Loucy (cell line): ENCODE results near the gene MRPL38.

ENCODE experiments used
- H2AFZ ChIP-seq: fragments of 200-600 bp; sonication (generic); 2 replicates; pipeline ENCODE4 v1.6.0; 2016; ENCODE audit warnings: antibody characterized with exemption, mild to moderate bottlenecking, low read length, moderate library complexity
- H3F3A ChIP-seq: fragments of 200-600 bp; 2 replicates; pipeline ENCODE4 v1.6.0; 2016; ENCODE audit warnings: antibody characterized with exemption, low read depth, mild to moderate bottlenecking
- H3K27me3 ChIP-seq: fragments of 200-600 bp; sonication (generic); 2 replicates; pipeline ENCODE4 v1.6.1; 2014; ENCODE audit warnings: low read length, mild to moderate bottlenecking; ENCODE audit not compliant: insufficient read depth, poor library complexity, severe bottlenecking
- H3K36me3 ChIP-seq: fragments of 200-600 bp; sonication (generic); 2 replicates; pipeline ENCODE4 v1.6.1; 2016; ENCODE audit warnings: low read length; ENCODE audit not compliant: insufficient read depth
- H3K4me1 ChIP-seq: fragments of 200-600 bp; sonication (generic); 2 replicates; pipeline ENCODE4 v1.5.1; 2014; ENCODE audit warnings: low read length, mild to moderate bottlenecking; ENCODE audit not compliant: insufficient read depth, poor library complexity, severe bottlenecking
- H3K4me2 ChIP-seq: fragments of 200-600 bp; sonication (generic); 2 replicates; pipeline ENCODE4 v1.6.0; 2014; ENCODE audit warnings: antibody characterized with exemption, low read length, low read depth, mild to moderate bottlenecking; ENCODE audit not compliant: poor library complexity, severe bottlenecking
- H3K4me3 ChIP-seq: fragments of 200-600 bp; sonication (generic); 2 replicates; pipeline ENCODE4 v1.5.1; 2014; ENCODE audit warnings: low read length, mild to moderate bottlenecking, mixed read lengths; ENCODE audit not compliant: poor library complexity, severe bottlenecking
- H3K79me2 ChIP-seq: fragments of 200-600 bp; sonication (generic); 2 replicates; pipeline ENCODE4 v1.6.1; 2014; ENCODE audit warnings: low read length; ENCODE audit not compliant: insufficient read depth
- H3K9ac ChIP-seq: fragments of 200-600 bp; sonication (generic); 2 replicates; pipeline ENCODE4 v1.6.0; 2014; ENCODE audit warnings: mild to moderate bottlenecking, low read depth, low read length, moderate library complexity; ENCODE audit not compliant: poor library complexity, severe bottlenecking
- H3K9me2 ChIP-seq: fragments of 200-600 bp; sonication (generic); replicated peaks from 2 replicates; pipeline ENCODE4 v1.6.1; 2016; ENCODE audit warnings: low read depth, low read length, mixed read lengths
- H3K9me3 ChIP-seq: fragments of 200-600 bp; sonication (generic); 2 replicates; pipeline ENCODE4 v1.6.1; 2014; ENCODE audit warnings: mild to moderate bottlenecking, antibody characterized with exemption, low read length, low read depth; ENCODE audit not compliant: insufficient read depth
- H4K20me1 ChIP-seq: fragments of 200-600 bp; sonication (generic); 2 replicates; pipeline ENCODE4 v1.6.0; 2014; ENCODE audit warnings: antibody characterized with exemption, low read length, mild to moderate bottlenecking; ENCODE audit not compliant: insufficient read depth, poor library complexity, severe bottlenecking
- EZH2phosphoT487 ChIP-seq: fragments of 200-600 bp; IDR thresholded peaks from 2 replicates; pipeline ENCODE4 v1.6.1; 2018; ENCODE audit warnings: antibody characterized with exemption, mild to moderate bottlenecking, moderate library complexity, borderline replicate concordance
- TF ChIP-seq, protein P1 (sequence below): fragments of 200-600 bp; sonication (generic); conservative IDR thresholded peaks from 2 replicates; pipeline ENCODE4 v1.5.1; 2014; ENCODE audit warnings: mild to moderate bottlenecking, antibody characterized with exemption, low read length

The MRPL38 gene

DNA sequence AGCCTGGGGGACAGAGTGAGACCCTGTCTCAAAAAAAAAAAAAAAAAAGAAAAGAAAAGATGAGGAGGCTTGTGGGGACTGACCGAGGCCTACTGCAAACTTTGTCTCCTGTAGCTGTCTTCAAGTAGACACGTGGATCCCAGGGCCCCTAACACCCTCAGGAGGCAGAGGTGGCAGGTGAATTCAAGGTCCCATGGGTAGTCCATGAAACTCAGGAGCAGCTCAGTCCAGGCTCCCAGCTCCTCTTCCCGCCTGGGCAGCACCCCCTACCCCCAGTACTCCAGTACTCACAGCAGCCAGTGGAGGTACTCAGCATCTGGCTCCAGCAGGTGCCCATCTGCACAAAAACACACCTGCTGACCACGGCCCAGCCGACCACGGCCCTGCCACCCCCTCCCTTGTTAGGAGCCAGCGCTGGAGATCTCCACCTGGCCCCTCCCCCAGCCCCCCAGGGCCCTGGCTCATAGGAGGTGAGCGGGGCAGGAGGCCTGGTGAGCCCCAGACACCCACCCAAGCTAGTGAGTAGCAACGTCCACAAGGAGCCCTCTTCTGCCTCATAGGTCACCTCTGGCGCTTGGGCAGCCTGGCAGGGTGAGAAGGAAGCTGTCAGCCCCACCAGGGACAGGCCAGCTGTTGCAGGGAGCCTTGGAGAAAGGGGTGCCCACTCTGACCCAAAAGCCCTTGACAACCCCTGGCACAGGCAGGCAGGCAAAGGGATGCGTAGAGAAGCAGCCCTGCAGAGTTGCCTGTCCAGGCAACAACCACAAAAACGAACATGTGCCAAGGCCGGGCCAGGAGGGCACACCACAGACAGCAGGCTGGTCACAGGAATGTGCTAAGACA, 3.8 kb downstream of the MRPL38 start:
- no peak overlapping the region for H2AFZ ChIP-seq
- no peak overlapping the region for H3K9ac ChIP-seq
- H3K9me2 ChIP-seq: no peaks in the 10 kb centered on the region
- H4K20me1 ChIP-seq: peaks cover 6% of the 10 kb centered on the region
- H3K27me3 ChIP-seq: no peaks in the 10 kb centered on the region
- H3K4me1 ChIP-seq: peaks cover 25% of the 10 kb centered on the region
- no peak overlapping the region for H3K4me3 ChIP-seq
- no peaks in the 10 kb centered on the region for H3K9me3 ChIP-seq
- TF ChIP-seq, protein P1, sequence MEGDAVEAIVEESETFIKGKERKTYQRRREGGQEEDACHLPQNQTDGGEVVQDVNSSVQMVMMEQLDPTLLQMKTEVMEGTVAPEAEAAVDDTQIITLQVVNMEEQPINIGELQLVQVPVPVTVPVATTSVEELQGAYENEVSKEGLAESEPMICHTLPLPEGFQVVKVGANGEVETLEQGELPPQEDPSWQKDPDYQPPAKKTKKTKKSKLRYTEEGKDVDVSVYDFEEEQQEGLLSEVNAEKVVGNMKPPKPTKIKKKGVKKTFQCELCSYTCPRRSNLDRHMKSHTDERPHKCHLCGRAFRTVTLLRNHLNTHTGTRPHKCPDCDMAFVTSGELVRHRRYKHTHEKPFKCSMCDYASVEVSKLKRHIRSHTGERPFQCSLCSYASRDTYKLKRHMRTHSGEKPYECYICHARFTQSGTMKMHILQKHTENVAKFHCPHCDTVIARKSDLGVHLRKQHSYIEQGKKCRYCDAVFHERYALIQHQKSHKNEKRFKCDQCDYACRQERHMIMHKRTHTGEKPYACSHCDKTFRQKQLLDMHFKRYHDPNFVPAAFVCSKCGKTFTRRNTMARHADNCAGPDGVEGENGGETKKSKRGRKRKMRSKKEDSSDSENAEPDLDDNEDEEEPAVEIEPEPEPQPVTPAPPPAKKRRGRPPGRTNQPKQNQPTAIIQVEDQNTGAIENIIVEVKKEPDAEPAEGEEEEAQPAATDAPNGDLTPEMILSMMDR: no peak
- no peak for TF ChIP-seq EZH2phosphoT487
- no peak overlapping the region for H3K4me2 ChIP-seq
- peaks cover 28% of the 10 kb centered on the region; the same call in 1 of the 2 replicates for H3K36me3 ChIP-seq
- peaks cover 5% of the 10 kb centered on the region for H3F3A ChIP-seq
- peaks cover 38% of the 10 kb centered on the region for H3K79me2 ChIP-seq

DNA sequence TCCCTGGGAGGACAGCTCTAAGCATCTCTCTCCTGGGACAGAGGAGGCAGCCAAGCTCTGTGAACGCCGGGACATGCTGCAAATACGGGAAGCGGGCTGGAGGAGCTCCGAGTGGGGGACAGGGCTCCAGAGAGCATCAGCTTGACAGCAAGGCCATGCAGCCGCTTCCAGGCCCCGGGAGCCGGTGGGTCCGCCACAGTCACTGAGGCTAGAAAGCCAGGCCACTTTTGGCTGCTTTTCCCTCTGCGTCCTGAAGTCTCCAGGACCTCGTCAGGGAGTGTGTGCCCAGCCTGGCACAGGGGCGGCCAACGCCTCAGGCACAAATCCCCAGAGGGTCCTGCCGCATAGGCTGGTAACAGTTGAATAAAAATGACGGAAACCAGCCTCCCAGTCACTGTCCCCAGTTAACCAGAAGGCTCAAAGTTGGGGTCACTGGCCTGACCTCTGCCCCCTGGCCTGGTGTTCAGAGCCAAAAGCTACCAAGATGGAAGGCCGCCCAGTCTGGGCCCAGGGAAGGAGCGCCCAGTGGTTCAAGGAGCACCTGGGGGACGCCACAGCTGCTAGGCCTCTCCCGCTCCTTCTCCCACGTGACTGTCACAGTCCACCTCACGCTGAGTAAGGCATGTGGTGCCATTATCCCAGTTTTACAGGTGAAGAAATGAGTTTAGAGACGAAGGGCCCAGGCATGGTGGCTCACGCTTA, 4.8 kb downstream of the MRPL38 start:
- TF ChIP-seq, protein P1: no peak
- TF ChIP-seq EZH2phosphoT487: no peak

GRCh38 chr17:75899353-75899752, 5.3 kb downstream of the MRPL38 start:
- no peaks in the 10 kb centered on the region for H3K27me3 ChIP-seq
- H4K20me1 ChIP-seq: peaks cover 4% of the 10 kb centered on the region
- peaks cover 5% of the 10 kb centered on the region for H3F3A ChIP-seq
- peaks cover 51% of the 10 kb centered on the region for H3K79me2 ChIP-seq
- H3K9me3 ChIP-seq: no peaks in the 10 kb centered on the region
- no peaks in the 10 kb centered on the region for H3K9me2 ChIP-seq
- peaks cover 28% of the 10 kb centered on the region; the same call in 1 of the 2 replicates for H3K36me3 ChIP-seq
- H3K9ac ChIP-seq: no peak overlapping the region
- H2AFZ ChIP-seq: no peak overlapping the region
- H3K4me1 ChIP-seq: peaks cover 32% of the 10 kb centered on the region
- no peak overlapping the region for H3K4me2 ChIP-seq
- no peak overlapping the region for H3K4me3 ChIP-seq
- TF ChIP-seq, protein P1: no peak
- no peak for TF ChIP-seq EZH2phosphoT487

More for the DNA sequence above, 4.8 kb downstream of the MRPL38 start:
- Histone ChIP-seq H3K36me3 (peaks cover 28% of the 10 kb centered on the region; the same call in 1 of the 2 replicates), H3K4me3 (no peak overlapping the region), H4K20me1 (peaks cover 6% of the 10 kb centered on the region), H3K79me2 (peaks cover 48% of the 10 kb centered on the region), H3K9ac (no peak overlapping the region), H3K9me2 (no peaks in the 10 kb centered on the region), H3K4me1 (peaks cover 30% of the 10 kb centered on the region), H3F3A (peaks cover 5% of the 10 kb centered on the region), H3K9me3 (no peaks in the 10 kb centered on the region), H3K27me3 (no peaks in the 10 kb centered on the region), H3K4me2 (no peak overlapping the region), H2AFZ (no peak overlapping the region)
